Activated effector memory CD4-positive, alpha-beta T cell treated with Interleukin-2 at 50 U/mL for 16 hours (primary cell): ENCODE data around the gene PMIS2.

ENCODE experiments used
- DNase-seq: peaks from one replicate; pipeline ENCODE4 v3.0.0-alpha.2; 2020

The PMIS2 gene

DNA sequence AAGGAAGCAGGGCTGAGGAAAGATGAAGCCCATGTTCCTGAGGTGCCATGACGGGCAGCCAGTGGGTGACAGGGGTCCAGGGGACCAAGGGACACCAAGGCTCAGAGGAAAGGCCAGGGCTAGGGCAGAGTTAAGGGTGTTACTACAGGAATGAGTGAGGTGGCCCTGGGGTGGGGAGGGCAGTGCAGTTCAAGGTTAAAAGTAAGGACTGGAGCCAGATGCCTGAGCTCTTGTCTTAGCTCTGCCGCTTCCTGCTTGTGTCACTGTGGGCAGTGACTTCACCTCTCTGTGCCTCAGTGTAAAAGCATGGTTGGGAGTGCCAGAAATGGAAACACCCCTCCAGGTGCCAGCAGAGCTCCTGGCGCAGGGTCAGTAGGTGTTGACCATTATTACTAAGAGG is 50.7 kb downstream of the PMIS2 start:
- no peak for DNase-seq
